Measurements from ENCODE around the gene LKAAEAR1. TPM values are rescaled to one million over a fixed set of nuclear protein-coding genes. Genes with fewer than 3 reads are reported as not detected.

LKAAEAR1 gene
- total and polyA plus RNA-seq, 2 of the 13 experiments (the other 11 are each of a cell fraction or from before 2014, with no cell fraction given) = not detected

GRCh38 chr20:64079273-64080012 lies 4.8 kb downstream of the LKAAEAR1 start, which contains the start of gene RGS19 (continued):
- TF ChIP-seq SNAPC4 (CRISPR knock-in tag; IDR thresholded peaks at IDR 0.05) (peak; percentile 2; the same call in 1 of the 2 replicates), MTA1 (CRISPR knock-in tag; IDR thresholded peaks at IDR 0.05; ENCODE audit: borderline replicate concordance) (peak; percentile 54; the same call in 1 of the 2 replicates), KAT2B (IDR thresholded peaks at IDR 0.05; ENCODE audit: borderline replicate concordance, low read depth, low read length) (no peak), EZH2 (conservative IDR thresholded peaks at IDR 0.05; ENCODE audit: low read depth, low read length) (no peak), TEAD3 (CRISPR knock-in tag; optimal IDR thresholded peaks at IDR 0.05; ENCODE audit: borderline replicate concordance) (peak; percentile 40), TFAP4 (IDR thresholded peaks at IDR 0.05; ENCODE audit: borderline replicate concordance, low read depth) (peak; percentile 27; the same call in 1 of the 2 replicates), ZNF558 (CRISPR knock-in tag; IDR thresholded peaks at IDR 0.05; ENCODE audit: borderline replicate concordance) (no peak), ZNF576 (CRISPR knock-in tag; IDR thresholded peaks at IDR 0.05) (0 out of 2 replicates have a peak, but pooled peaks have one; percentile 8), PHF20 (CRISPR knock-in tag; IDR thresholded peaks at IDR 0.05) (no peak), ZFY (CRISPR knock-in tag; IDR thresholded peaks at IDR 0.05) (peak; percentile 68), FOXO4 (CRISPR knock-in tag; conservative IDR thresholded peaks at IDR 0.05) (no peak), ZNF704 (CRISPR knock-in tag; IDR thresholded peaks at IDR 0.05; ENCODE audit: borderline replicate concordance) (no peak), SIN3B (IDR thresholded peaks at IDR 0.05; ENCODE audit: low read length) (no peak), KLF6 (CRISPR knock-in tag; IDR thresholded peaks at IDR 0.05) (no peak), ZNF577 (CRISPR knock-in tag; IDR thresholded peaks at IDR 0.05; ENCODE audit: borderline replicate concordance, low read depth) (no peak), ZMYM4 (CRISPR knock-in tag; IDR thresholded peaks at IDR 0.05) (no peak), ZNF770 (CRISPR knock-in tag; IDR thresholded peaks at IDR 0.05) (no peak), RARG (CRISPR knock-in tag; IDR thresholded peaks at IDR 0.05; ENCODE audit: low read depth) (no peak)

Measured in HepG2 (cell line).